MCF 10A (cell line): Measurements from ENCODE around the gene OR11G2. TPM values are rescaled to one million over a fixed set of nuclear protein-coding genes. Genes with fewer than 3 reads are reported as not detected.
A peak's percentile ranks its signal among the peaks of the same experiment; 100 is the strongest.

Source experiments
- BruUV-seq: library from RNA; stranded (reverse); fragments of 400-500 nt; replicated peaks from 2 replicates; lab custom pipeline; 2021; lab: Mats Ljungman, UMichigan
- CTCF ChIA-PET: fragments of 300-600 bp; sonication (Branson Sonifier 250); formaldehyde crosslinking; extraction: SDS; loops from one replicate; lab custom pipeline; 2021; ENCODE audit warnings: antibody characterized with exemption, inconsistent platforms; lab: Yijun Ruan, JAX
- POLR2A ChIA-PET: fragments of 300-600, 350-650 bp; sonication (Branson Sonifier 250); formaldehyde crosslinking; extraction: SDS; loops from one replicate; lab custom pipeline; 2020; ENCODE audit warnings: antibody characterized with exemption, inconsistent platforms; lab: Yijun Ruan, JAX
- DNase-seq: peaks from one replicate; pipeline ENCODE4 v3.0.0-alpha.2; 2018; ENCODE audit not compliant: unreplicated experiment
- H3K27ac Mint-ChIP-seq: one replicate; pipeline ENCODE4 v1.8.0; 2022; ENCODE audit warnings: mild to moderate bottlenecking, low read depth, mixed read lengths; ENCODE audit not compliant: unreplicated experiment
- H3K27me3 Mint-ChIP-seq: one replicate; pipeline ENCODE4 v1.8.0; 2022; ENCODE audit warnings: mixed read lengths; ENCODE audit not compliant: insufficient read depth, unreplicated experiment
- H3K36me3 Mint-ChIP-seq: one replicate; pipeline ENCODE4 v1.8.0; 2022; ENCODE audit warnings: mild to moderate bottlenecking, moderate library complexity, mixed read lengths; ENCODE audit not compliant: insufficient read depth, unreplicated experiment
- H3K4me1 Mint-ChIP-seq: one replicate; pipeline ENCODE4 v1.8.0; 2022; ENCODE audit warnings: mixed read lengths; ENCODE audit not compliant: insufficient read depth, unreplicated experiment
- H3K4me3 Mint-ChIP-seq: one replicate; pipeline ENCODE4 v1.8.0; 2022; ENCODE audit warnings: mild to moderate bottlenecking, moderate library complexity, mixed read lengths; ENCODE audit not compliant: unreplicated experiment
- H3K9me3 Mint-ChIP-seq: one replicate; pipeline ENCODE4 v1.8.0; 2022; ENCODE audit warnings: mixed read lengths; ENCODE audit not compliant: unreplicated experiment
- CTCF ChIP-seq: fragments of 200-600 bp; IDR thresholded peaks from one replicate; pipeline ENCODE4 v1.8.0; 2022; ENCODE audit warnings: antibody characterized with exemption, mild to moderate bottlenecking; ENCODE audit not compliant: unreplicated experiment
- intact Hi-C: fragments of 100-400 bp; cut with micrococcal nuclease; formaldehyde crosslinking; loops from 2 replicates; pipeline ENCODE4 v1.14.1; 2022
- total RNA-seq: library from RNA; stranded (reverse); gene quantifications from 2 replicates; pipeline ENCODE4 v1.2.3, GENCODE V29; 2022

OR11G2 gene
- total RNA-seq, 1 experiment from 2014 or later = not detected

GRCh38 chr14:20179218-20179617, 11.5 kb upstream of the OR11G2 start:
- CTCF ChIA-PET = interaction anchor here (0.6 kb wide), 1 partner anchor 10 kb away, joined by 3 read pairs; no protein-coding TSS in a partner anchor
- intact Hi-C loops = no loop called here
- H3K4me3 Mint-ChIP-seq = no peak overlapping the region
- no peak for DNase-seq
- H3K36me3 Mint-ChIP-seq = no peaks in the 10 kb centered on the region
- H3K4me1 Mint-ChIP-seq = no peaks in the 10 kb centered on the region
- no peak for TF ChIP-seq CTCF
- no TSS peak for BruUV-seq
- peaks cover 36% of the 10 kb centered on the region for H3K27me3 Mint-ChIP-seq
- H3K27ac Mint-ChIP-seq = no peak overlapping the region
- H3K9me3 Mint-ChIP-seq = no peaks in the 10 kb centered on the region
- POLR2A ChIA-PET = no interaction called here

- H3K4me3 Mint-ChIP-seq = no peak overlapping the region
- no peak overlapping the region for H3K27ac Mint-ChIP-seq
- no peaks in the 10 kb centered on the region for H3K4me1 Mint-ChIP-seq
- no peak for TF ChIP-seq CTCF
- no peaks in the 10 kb centered on the region for H3K36me3 Mint-ChIP-seq
- POLR2A ChIA-PET = no interaction called here
- intact Hi-C loops = no loop called here
- no peak for DNase-seq
- CTCF ChIA-PET = interaction anchor here (0.6 kb wide), 1 partner anchor 10 kb away, joined by 3 read pairs; no protein-coding TSS in a partner anchor
- BruUV-seq = no TSS peak
- no peaks in the 10 kb centered on the region for H3K9me3 Mint-ChIP-seq
- peaks cover 36% of the 10 kb centered on the region for H3K27me3 Mint-ChIP-seq
These were observed 10.8 kb upstream of the OR11G2 start for GRCh38 chr14:20179880-20180279.

GRCh38 chr14:20180486-20180885, 10.2 kb upstream of the OR11G2 start:
- DNase-seq = no peak
- H3K27ac Mint-ChIP-seq = no peak overlapping the region
- intact Hi-C loops = no loop called here
- CTCF ChIA-PET = no interaction called here
- peaks cover 36% of the 10 kb centered on the region for H3K27me3 Mint-ChIP-seq
- BruUV-seq = no TSS peak
- H3K4me3 Mint-ChIP-seq = no peak overlapping the region
- POLR2A ChIA-PET = no interaction called here
- no peaks in the 10 kb centered on the region for H3K4me1 Mint-ChIP-seq
- H3K36me3 Mint-ChIP-seq = no peaks in the 10 kb centered on the region
- H3K9me3 Mint-ChIP-seq = no peaks in the 10 kb centered on the region
- no peak for TF ChIP-seq CTCF

- POLR2A ChIA-PET = no interaction called here
- Mint-ChIP-seq H3K27ac (no peak overlapping the region), H3K27me3 (peaks cover 40% of the 10 kb centered on the region), H3K36me3 (no peaks in the 10 kb centered on the region), H3K4me3 (no peak overlapping the region), H3K4me1 (no peaks in the 10 kb centered on the region), H3K9me3 (no peaks in the 10 kb centered on the region)
- no TSS peak for BruUV-seq
- CTCF ChIA-PET = no interaction called here
- intact Hi-C loops = no loop called here
- no peak for TF ChIP-seq CTCF
- DNase-seq = peak; percentile 45
These were observed 6.5 kb upstream of the OR11G2 start for GRCh38 chr14:20184181-20184580.
